ENCODE measurements around the gene CHRND. TPM values are rescaled to one million over a fixed set of nuclear protein-coding genes. Genes with fewer than 3 reads are reported as not detected.

Gene CHRND
- total and polyA plus RNA-seq, 5 donors, result 0.09 to 0.53 TPM; not detected in 3

Other genes starting within 250 kb of the CHRND start
- gene ALPP, start 147.4 kb upstream of the CHRND start, total RNA-seq, result not detected
- not detected for gene ALPP, start 147.4 kb upstream of the CHRND start, polyA plus RNA-seq
- gene ALPG, start 119.3 kb upstream of the CHRND start, total RNA-seq, result not detected
- gene ALPG, start 119.3 kb upstream of the CHRND start, polyA plus RNA-seq, result not detected
- not detected for gene ALPI, start 70.0 kb upstream of the CHRND start, total RNA-seq
- gene ALPI, start 70.0 kb upstream of the CHRND start, polyA plus RNA-seq, result not detected
- gene ECEL1, start 38.3 kb upstream of the CHRND start, total RNA-seq, result under 1 TPM in 1 of 4 donors, not detected in 3; 0.25 TPM
- gene ECEL1, start 38.3 kb upstream of the CHRND start, polyA plus RNA-seq, result 0.05 TPM
- under 1 TPM in 1 of 4 donors, not detected in 3; 0.11 TPM for gene PRSS56, start 5.8 kb upstream of the CHRND start, total RNA-seq
- 0.05 TPM for gene PRSS56, start 5.8 kb upstream of the CHRND start, polyA plus RNA-seq
- gene CHRNG, start 13.5 kb downstream of the CHRND start, total RNA-seq, result not detected
- not detected for gene CHRNG, start 13.5 kb downstream of the CHRND start, polyA plus RNA-seq
- gene TIGD1, start 24.4 kb downstream of the CHRND start, total RNA-seq, result 1 to 10 TPM; 2.6 to 3.3 (median 3.2) TPM
- gene TIGD1, start 24.4 kb downstream of the CHRND start, polyA plus RNA-seq, result 1.9 TPM
- gene EIF4E2, start 24.5 kb downstream of the CHRND start, total RNA-seq, result 10 to 100 TPM; 32.1 to 49.4 (median 45.9) TPM
- 32.3 TPM for gene EIF4E2, start 24.5 kb downstream of the CHRND start, polyA plus RNA-seq
- 10 to 100 TPM in 2 of 4 donors, 1 to 10 TPM in 2; 6.4 to 14.4 (median 9.6) TPM for gene EFHD1, start 107.4 kb downstream of the CHRND start, total RNA-seq
- gene EFHD1, start 107.4 kb downstream of the CHRND start, polyA plus RNA-seq, result 14.7 TPM
- 10 to 100 TPM; 60.4 to 68.2 (median 63.8) TPM for gene GIGYF2, start 171.2 kb downstream of the CHRND start, total RNA-seq
- 21.6 TPM for gene GIGYF2, start 171.2 kb downstream of the CHRND start, polyA plus RNA-seq

Data from right cardiac atrium (tissue), 5 donors.